Neutrophil (primary cell): ENCODE measurements around the gene NATD1.

Experiments
- H3K27ac ChIP-seq: fragments of 200-600 bp; sonication (generic); 2 replicates; pipeline ENCODE4 v1.5.1; 2016; ENCODE audit warnings: mild to moderate bottlenecking, moderate library complexity
- H3K27me3 ChIP-seq: fragments of 200-600 bp; sonication (generic); 2 replicates; pipeline ENCODE4 v1.6.0; 2016; ENCODE audit warnings: mild to moderate bottlenecking
- H3K36me3 ChIP-seq: fragments of 200-600 bp; sonication (generic); 2 replicates; pipeline ENCODE4 v1.5.1; 2017
- H3K4me1 ChIP-seq, 2 experiments: fragments of 200-600 bp in 1 of 2; sonication (generic) in 1 of 2; 1 replicate in 1 of 2; 2 replicates in 1 of 2; pipeline versions ENCODE4 v1.5.1 to v1.6.1; 2013 to 2016; ENCODE audit warnings: low read depth in 1 of 2, low read length in 1 of 2, mild to moderate bottlenecking in 1 of 2, moderate library complexity in 1 of 2; ENCODE audit not compliant: control insufficient read depth in 1 of 2, insufficient read depth in 1 of 2
- H3K4me3 ChIP-seq, 2 experiments: fragments of 200-600 bp in 1 of 2; sonication (generic) in 1 of 2; 1 replicate in 1 of 2; 2 replicates in 1 of 2; pipeline ENCODE4 v1.5.1; 2013 to 2016; ENCODE audit warnings: low read depth in 1 of 2, low read length in 1 of 2, mild to moderate bottlenecking in 1 of 2, moderate library complexity in 1 of 2
- H3K9me3 ChIP-seq: fragments of 200-600 bp; sonication (generic); 2 replicates; pipeline ENCODE4 v1.5.1; 2016
- TF ChIP-seq, protein P1 (sequence below): fragments of 200-600 bp; sonication (generic); IDR thresholded peaks from 2 replicates; pipeline ENCODE4 v1.5.1; 2016; ENCODE audit warnings: antibody characterized with exemption

Gene NATD1

DNA sequence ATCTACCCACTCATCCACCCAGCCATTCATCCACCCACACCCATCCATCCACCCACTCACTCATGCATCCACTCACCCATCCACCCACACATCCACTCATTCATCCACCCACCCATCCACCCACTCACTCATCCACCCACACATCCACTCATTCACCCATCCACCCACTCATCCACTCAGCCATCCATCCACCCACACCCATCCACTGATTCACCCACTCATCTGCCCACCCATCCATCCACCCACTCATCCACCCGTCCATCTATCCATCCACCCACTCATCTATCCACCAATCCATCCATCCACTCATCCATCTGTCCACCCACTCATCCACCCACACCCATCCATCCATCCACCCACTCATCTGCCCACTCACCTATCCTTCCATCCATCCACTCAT lies 17.3 kb downstream of the NATD1 start:
- Histone ChIP-seq H3K4me1 (no peaks in the 10 kb centered on the region), H3K27ac (no peak overlapping the region), H3K27me3 (no peaks in the 10 kb centered on the region), H3K4me3 (no peak overlapping the region), H3K36me3 (peaks cover 28% of the 10 kb centered on the region), H3K9me3 (no peaks in the 10 kb centered on the region)
- TF ChIP-seq, protein P1, sequence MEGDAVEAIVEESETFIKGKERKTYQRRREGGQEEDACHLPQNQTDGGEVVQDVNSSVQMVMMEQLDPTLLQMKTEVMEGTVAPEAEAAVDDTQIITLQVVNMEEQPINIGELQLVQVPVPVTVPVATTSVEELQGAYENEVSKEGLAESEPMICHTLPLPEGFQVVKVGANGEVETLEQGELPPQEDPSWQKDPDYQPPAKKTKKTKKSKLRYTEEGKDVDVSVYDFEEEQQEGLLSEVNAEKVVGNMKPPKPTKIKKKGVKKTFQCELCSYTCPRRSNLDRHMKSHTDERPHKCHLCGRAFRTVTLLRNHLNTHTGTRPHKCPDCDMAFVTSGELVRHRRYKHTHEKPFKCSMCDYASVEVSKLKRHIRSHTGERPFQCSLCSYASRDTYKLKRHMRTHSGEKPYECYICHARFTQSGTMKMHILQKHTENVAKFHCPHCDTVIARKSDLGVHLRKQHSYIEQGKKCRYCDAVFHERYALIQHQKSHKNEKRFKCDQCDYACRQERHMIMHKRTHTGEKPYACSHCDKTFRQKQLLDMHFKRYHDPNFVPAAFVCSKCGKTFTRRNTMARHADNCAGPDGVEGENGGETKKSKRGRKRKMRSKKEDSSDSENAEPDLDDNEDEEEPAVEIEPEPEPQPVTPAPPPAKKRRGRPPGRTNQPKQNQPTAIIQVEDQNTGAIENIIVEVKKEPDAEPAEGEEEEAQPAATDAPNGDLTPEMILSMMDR = no peak

DNA sequence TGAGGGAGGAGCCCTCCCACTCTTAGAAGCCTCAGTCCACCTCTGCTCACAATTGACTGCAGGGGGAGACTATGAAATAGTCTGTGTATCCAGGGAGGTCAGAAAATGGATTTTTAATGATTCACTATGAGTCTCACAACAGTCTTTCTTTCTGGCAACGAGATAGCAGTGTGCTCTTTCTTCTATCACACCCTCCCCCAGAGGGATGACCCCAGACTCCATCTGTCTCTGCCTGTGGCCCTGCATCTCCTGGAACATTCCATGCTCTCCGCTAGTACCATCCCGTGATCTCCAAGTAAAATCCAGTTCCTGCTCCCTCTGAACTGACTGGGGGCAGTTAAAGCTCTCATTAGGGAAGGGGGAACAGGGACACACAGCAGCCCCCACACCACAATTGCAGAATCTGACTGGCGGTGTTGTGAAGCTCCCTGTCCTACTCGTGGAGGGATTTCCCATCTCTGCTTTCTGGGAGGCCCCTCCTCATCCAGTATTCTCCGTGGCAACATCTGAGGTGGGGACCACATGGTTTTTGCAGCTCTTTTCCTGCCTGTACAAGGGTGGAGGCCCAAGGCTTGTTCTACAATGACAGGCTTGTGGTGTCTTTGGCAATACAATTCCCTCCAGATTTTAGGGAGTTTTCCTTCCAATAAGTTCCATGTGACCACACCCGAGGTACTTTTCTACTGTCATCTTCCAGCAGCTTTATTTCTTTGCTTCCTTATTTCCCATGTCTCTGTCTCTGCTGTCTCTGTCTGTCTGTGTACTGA lies 19.4 kb downstream of the NATD1 start:
- Histone ChIP-seq H3K9me3 (no peaks in the 10 kb centered on the region), H3K4me1 (peaks cover 0 to 3% of the 10 kb centered on the region in 2 experiments), H3K36me3 (peaks cover 7% of the 10 kb centered on the region), H3K4me3 (no peak overlapping the region), H3K27ac (no peak overlapping the region), H3K27me3 (no peaks in the 10 kb centered on the region)
- TF ChIP-seq, protein P1 = no peak

DNA sequence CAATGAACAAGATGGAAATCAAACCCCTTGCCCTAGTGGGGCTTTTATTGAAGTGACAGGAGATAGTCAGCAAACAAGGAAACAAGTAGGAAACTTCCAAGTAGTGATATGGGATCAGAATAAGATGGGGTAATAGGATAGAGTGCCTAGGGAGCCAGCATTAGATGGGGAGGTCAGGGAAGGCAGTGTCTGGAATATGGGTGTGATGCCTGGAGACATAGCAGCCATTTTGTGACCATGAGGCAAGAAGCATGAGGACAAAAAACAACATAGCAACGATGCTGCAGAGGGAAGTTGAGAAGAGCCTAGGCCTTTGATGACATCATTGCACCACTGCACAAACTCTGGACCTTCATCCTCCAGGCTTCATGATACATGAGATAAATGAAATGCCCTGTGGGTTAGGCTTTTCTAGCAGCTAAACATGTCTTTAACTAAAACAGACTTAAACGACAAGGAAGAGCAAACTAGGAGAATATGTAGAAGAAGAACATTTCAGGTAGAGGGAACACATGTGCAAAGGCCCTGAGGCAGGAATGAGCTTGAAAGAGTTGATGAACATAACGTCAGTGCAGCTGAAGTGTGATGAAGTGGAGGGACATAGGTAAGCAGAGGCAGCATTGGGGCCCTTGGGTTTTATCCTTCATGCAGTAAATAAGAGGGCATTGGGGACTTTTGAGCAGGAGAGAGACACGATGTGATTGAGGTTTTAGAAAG lies 21.0 kb downstream of the NATD1 start:
- peaks cover 0 to 3% of the 10 kb centered on the region in 2 experiments for H3K4me1 ChIP-seq
- H3K9me3 ChIP-seq = no peaks in the 10 kb centered on the region
- TF ChIP-seq, protein P1 = no peak
- H3K36me3 ChIP-seq = no peaks in the 10 kb centered on the region
- H3K4me3 ChIP-seq = no peak overlapping the region
- no peak overlapping the region for H3K27ac ChIP-seq
- no peaks in the 10 kb centered on the region for H3K27me3 ChIP-seq

DNA sequence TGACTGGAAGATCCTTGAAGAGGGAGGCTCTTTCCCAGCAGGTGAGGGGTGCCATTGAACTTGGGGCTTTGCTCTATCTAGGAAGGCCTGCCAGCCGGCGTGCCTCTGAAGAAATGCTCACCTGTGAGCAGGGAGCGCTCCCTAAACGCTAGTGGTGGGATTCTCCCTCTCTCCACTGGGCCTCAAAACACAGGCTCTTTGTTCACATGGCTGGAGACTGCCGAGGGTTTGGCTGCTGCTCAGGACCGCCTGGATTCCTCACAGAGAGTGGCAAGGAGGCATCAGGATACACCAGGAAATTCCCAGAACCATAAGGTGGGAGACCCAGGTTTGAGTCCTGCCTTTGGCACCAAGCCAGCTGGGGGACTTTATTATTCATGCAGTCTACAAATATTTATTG lies 21.7 kb downstream of the NATD1 start:
- TF ChIP-seq, protein P1 = no peak
- no peak overlapping the region for H3K27ac ChIP-seq
- H3K9me3 ChIP-seq = no peaks in the 10 kb centered on the region
- H3K27me3 ChIP-seq = no peaks in the 10 kb centered on the region
- H3K36me3 ChIP-seq = no peaks in the 10 kb centered on the region
- H3K4me3 ChIP-seq = no peak overlapping the region
- peaks cover under 1 to 3% of the 10 kb centered on the region in 2 experiments for H3K4me1 ChIP-seq

DNA sequence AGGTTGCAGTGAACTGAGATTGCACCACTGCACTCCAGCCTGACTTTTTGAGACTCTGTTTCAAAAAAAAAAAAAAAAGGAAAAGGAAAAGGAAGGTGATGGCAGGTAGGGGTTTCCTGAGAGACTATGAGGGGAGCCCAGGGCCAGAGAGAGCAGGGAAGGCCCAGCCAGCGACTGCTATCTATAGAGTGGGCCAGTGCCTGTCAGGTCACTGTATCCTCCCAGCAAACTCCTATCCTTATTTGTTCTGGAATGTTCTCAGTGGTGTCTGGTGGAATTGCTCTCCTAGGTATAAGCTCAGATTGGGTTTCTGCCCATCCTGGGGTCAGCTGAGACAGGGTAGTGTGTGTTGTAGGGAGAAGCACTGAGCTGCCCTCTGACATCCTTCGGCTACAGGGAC lies 24.4 kb downstream of the NATD1 start:
- H3K4me1 ChIP-seq = peaks cover 16 to 17% of the 10 kb centered on the region in 2 experiments
- no peak overlapping the region for H3K4me3 ChIP-seq

More for the DNA sequence above, 24.4 kb downstream of the NATD1 start:
- Histone ChIP-seq H3K36me3 (no peaks in the 10 kb centered on the region), H3K27ac (no peak overlapping the region), H3K9me3 (no peaks in the 10 kb centered on the region), H3K27me3 (no peaks in the 10 kb centered on the region)
- TF ChIP-seq, protein P1 = no peak
